T-cell (primary cell): Measurements from ENCODE around the gene TBL1XR1. TPM values are rescaled to one million over a fixed set of nuclear protein-coding genes. Genes with fewer than 3 reads are reported as not detected.

Experiments
- ATAC-seq, 4 experiments: fragments of 200-7000 bp in 3 of 4; fragments of 150-1000 bp in 1 of 4; cut with Tn5 transposase; replicated peaks in 1 of 4; 1 replicate in 3 of 4; 2 replicates in 1 of 4; pipeline ENCODE4 v1.10.0; 2021; ENCODE audit warnings: moderate library complexity in 3 of 4, mild to moderate bottlenecking in 2 of 4, moderate number of reproducible peaks in 1 of 4
- CTCF ChIA-PET, 2 donors: fragments of 300-600 bp; sonication (Branson Sonifier 250); formaldehyde crosslinking; loops; one replicate each; lab custom pipeline; 2022; ENCODE audit warnings: antibody characterized with exemption in 2 of 2; lab: Charles Lee
- POLR2A ChIA-PET, 2 donors: fragments of 300-600 bp; sonication (Branson Sonifier 250); formaldehyde crosslinking; loops; one replicate each; lab custom pipeline; 2022; ENCODE audit warnings: antibody characterized with exemption in 2 of 2; lab: Charles Lee
- DNase-seq, 35 experiments: peaks; one replicate each; pipeline versions ENCODE4 v3.0.0 to v3.0.0-alpha.2; 2013 to 2023
- H3K27ac ChIP-seq: one replicate; pipeline ENCODE4 v1.5.1; 2013; ENCODE audit warnings: low read length
- H3K27me3 ChIP-seq, 2 experiments: replicated peaks in 1 of 2; 1 replicate in 1 of 2; 2 replicates in 1 of 2; pipeline versions ENCODE4 v1.6.1 to v1.7.0; 2013; ENCODE audit warnings: low read length in 1 of 2, mixed read lengths in 1 of 2; ENCODE audit not compliant: control insufficient read depth in 2 of 2, insufficient read depth in 2 of 2; ENCODE audit errors: extremely low read depth in 1 of 2
- H3K36me3 ChIP-seq, 2 donors: 1 replicate in 1 of 2; 2 replicates in 1 of 2; pipeline versions ENCODE4 v1.6.1 to v1.7.0; 2013; ENCODE audit warnings: low read length in 1 of 2; ENCODE audit not compliant: control insufficient read depth in 2 of 2, insufficient read depth in 1 of 2; ENCODE audit errors: extremely low read depth in 1 of 2
- H3K4me1 ChIP-seq, 2 experiments: 1 replicate in 1 of 2; 2 replicates in 1 of 2; pipeline versions ENCODE4 v1.6.1 to v1.7.0; 2013; ENCODE audit warnings: low read length in 2 of 2, mixed read lengths in 1 of 2; ENCODE audit not compliant: insufficient read depth in 2 of 2, control insufficient read depth in 1 of 2; ENCODE audit errors: extremely low read depth in 1 of 2
- H3K4me3 ChIP-seq, 2 donors: 1 replicate in 1 of 2; 2 replicates in 1 of 2; pipeline versions ENCODE4 v1.5.1 to v1.7.0; 2013; ENCODE audit warnings: mild to moderate bottlenecking in 2 of 2, low read length in 1 of 2, moderate library complexity in 1 of 2; ENCODE audit not compliant: control insufficient read depth in 1 of 2; ENCODE audit errors: extremely low read depth in 1 of 2
- H3K9me3 ChIP-seq: 2 replicates; pipeline ENCODE4 v1.7.0; 2013
- H3K27ac Mint-ChIP-seq, 2 donors: one replicate each; pipeline ENCODE4 v1.8.0; 2020 to 2021; ENCODE audit warnings: mild to moderate bottlenecking in 2 of 2, mixed read lengths in 2 of 2
- H3K27me3 Mint-ChIP-seq, 2 donors: one replicate each; pipeline ENCODE4 v1.8.0; 2021 to 2022; ENCODE audit warnings: mixed read lengths in 2 of 2
- H3K36me3 Mint-ChIP-seq: one replicate; pipeline ENCODE4 v1.8.0; 2021; ENCODE audit warnings: mixed read lengths
- H3K4me1 Mint-ChIP-seq, 3 donors: one replicate each; pipeline ENCODE4 v1.8.0; 2020 to 2022; ENCODE audit warnings: mixed read lengths in 3 of 3, mild to moderate bottlenecking in 1 of 3
- H3K4me3 Mint-ChIP-seq, 3 donors: one replicate each; pipeline ENCODE4 v1.8.0; 2020 to 2022; ENCODE audit warnings: mild to moderate bottlenecking in 3 of 3, mixed read lengths in 3 of 3, moderate library complexity in 3 of 3
- H3K9me3 Mint-ChIP-seq, 3 donors: one replicate each; pipeline ENCODE4 v1.8.0; 2020 to 2022; ENCODE audit warnings: mixed read lengths in 3 of 3
- WGBS: methylation state at CpG from one replicate; pipeline ENCODE4 v1.1.5; 2013; ENCODE audit warnings: missing lambda C conversion rate; ENCODE audit not compliant: insufficient coverage; 5-methylcytosine and 5-hydroxymethylcytosine counted together
- total RNA-seq, 35 experiments: library from RNA in 6 of 35; stranded (reverse) in 6 of 35; fragments of 120-200 nt in 1 of 35; gene quantifications; one replicate each; pipeline versions ENCODE4 v1.2.1 to v1.2.4 and lab custom pipeline; 2013 to 2026

The TBL1XR1 gene
- total RNA-seq, 5 donors from 2014 or later (not counting 1 experiment from before 2014, with no cell fraction given) = 120 to 156 (median 140) TPM

- ATAC-seq = no peak
- 68% methylated on average over 5 of the region's 6 CpGs for WGBS
- peak overlapping the region in 1 of 3 donors; percentile 1 for H3K4me3 Mint-ChIP-seq
- H3K27me3 ChIP-seq = no peaks in the 10 kb centered on the region
- peaks cover 80 to 83% (median 81%) of the 10 kb centered on the region in 3 donors for H3K4me1 Mint-ChIP-seq
- peaks cover 9 to 17% of the 10 kb centered on the region in 2 experiments for H3K4me1 ChIP-seq
- POLR2A ChIA-PET = interaction anchor here in 1 of 2 donors (0.7 kb wide), 1 partner anchor 578 kb away, joined by 6 read pairs; no protein-coding TSS in a partner anchor
- H3K9me3 ChIP-seq = no peaks in the 10 kb centered on the region
- H3K9me3 Mint-ChIP-seq = no peaks in the 10 kb centered on the region
- H3K36me3 Mint-ChIP-seq = peaks cover 31% of the 10 kb centered on the region
- CTCF ChIA-PET = interaction anchor here in 1 of 2 donors (0.7 kb wide), 1 partner anchor 1194 kb away, joined by 3 read pairs; no protein-coding TSS in a partner anchor
- H3K27ac ChIP-seq = no peak overlapping the region
- H3K27me3 Mint-ChIP-seq = no peaks in the 10 kb centered on the region
- H3K27ac Mint-ChIP-seq = peak overlapping the region in 1 of 2 donors; percentile 53
- H3K4me3 ChIP-seq = no peak overlapping the region
- no peaks in the 10 kb centered on the region for H3K36me3 ChIP-seq
- no peak for DNase-seq
Observed at GRCh38 chr3:177131927-177132636, 65.2 kb downstream of the TBL1XR1 start.

- peaks cover 86 to 91% (median 90%) of the 10 kb centered on the region in 3 donors for H3K4me1 Mint-ChIP-seq
- ChIA-PET CTCF (interaction anchor here in 1 of 2 donors (0.9 kb wide), 1 partner anchor 33 kb away, joined by 4 read pairs; no protein-coding TSS in a partner anchor), POLR2A (no interaction called here)
- no peaks in the 10 kb centered on the region for H3K27me3 Mint-ChIP-seq
- peaks cover 22% of the 10 kb centered on the region for H3K36me3 Mint-ChIP-seq
- H3K27ac Mint-ChIP-seq = peak overlapping the region in 1 of 2 donors; percentile 62
- Histone ChIP-seq H3K27me3 (no peaks in the 10 kb centered on the region), H3K27ac (no peak overlapping the region), H3K4me1 (peaks cover 7 to 35% of the 10 kb centered on the region in 2 experiments), H3K36me3 (no peaks in the 10 kb centered on the region), H3K9me3 (no peaks in the 10 kb centered on the region), H3K4me3 (no peak overlapping the region)
- ATAC-seq (no peak), DNase-seq (no peak)
- H3K9me3 Mint-ChIP-seq = no peaks in the 10 kb centered on the region
- WGBS = no CpG with 5 or more reads among the region's 2 CpGs
- no peak overlapping the region for H3K4me3 Mint-ChIP-seq
Observed at GRCh38 chr3:177127008-177127407, 70.3 kb downstream of the TBL1XR1 start.

GRCh38 chr3:177126015-177126773, 71.1 kb downstream of the TBL1XR1 start:
- Mint-ChIP-seq H3K36me3 (peaks cover 21% of the 10 kb centered on the region), H3K4me3 (no peak overlapping the region), H3K4me1 (peaks cover 88 to 91% (median 89%) of the 10 kb centered on the region in 3 donors), H3K9me3 (no peaks in the 10 kb centered on the region), H3K27ac (no peak overlapping the region), H3K27me3 (no peaks in the 10 kb centered on the region)
- CTCF ChIA-PET = interaction anchor here (0.7 to 0.9 kb wide), 2 partner anchors 21 to 33 kb away, joined by 4 to 5 read pairs; no protein-coding TSS in a partner anchor
- Histone ChIP-seq H3K36me3 (no peaks in the 10 kb centered on the region), H3K27me3 (no peaks in the 10 kb centered on the region), H3K4me3 (no peak overlapping the region), H3K9me3 (no peaks in the 10 kb centered on the region), H3K27ac (no peak overlapping the region), H3K4me1 (peaks cover 0 to 32% of the 10 kb centered on the region in 2 experiments)
- WGBS = 80% methylated on average over 1 of the region's 3 CpGs
- POLR2A ChIA-PET = interaction anchor here in 1 of 2 donors (0.5 kb wide), 1 partner anchor 22 kb away, joined by 3 read pairs; no protein-coding TSS in a partner anchor
- no peak for ATAC-seq
- no peak for DNase-seq

GRCh38 chr3:177124882-177125281, 72.4 kb downstream of the TBL1XR1 start:
- POLR2A ChIA-PET = no interaction called here
- no CpG with 5 or more reads among the region's 1 CpG for WGBS
- peaks cover 0 to 35% of the 10 kb centered on the region in 2 experiments for H3K4me1 ChIP-seq

GRCh38 chr3:177123822-177124221, 73.5 kb downstream of the TBL1XR1 start:
- H3K4me1 Mint-ChIP-seq = peaks cover 87 to 92% (median 87%) of the 10 kb centered on the region in 3 donors

More at GRCh38 chr3:177124882-177125281, 72.4 kb downstream of the TBL1XR1 start:
- Histone ChIP-seq H3K4me3 (no peak overlapping the region), H3K36me3 (no peaks in the 10 kb centered on the region), H3K9me3 (no peaks in the 10 kb centered on the region), H3K27ac (no peak overlapping the region), H3K27me3 (no peaks in the 10 kb centered on the region)
- peaks cover 88 to 93% (median 90%) of the 10 kb centered on the region in 3 donors for H3K4me1 Mint-ChIP-seq
- H3K36me3 Mint-ChIP-seq = peaks cover 10% of the 10 kb centered on the region
- CTCF ChIA-PET = interaction anchor here (0.5 to 0.8 kb wide), 2 partner anchors 74 to 80 kb away, joined by 3 to 7 read pairs; no protein-coding TSS in a partner anchor
- no peaks in the 10 kb centered on the region for H3K27me3 Mint-ChIP-seq
- H3K27ac Mint-ChIP-seq = no peak overlapping the region
- DNase-seq = no peak
- H3K9me3 Mint-ChIP-seq = no peaks in the 10 kb centered on the region
- ATAC-seq = no peak
- no peak overlapping the region for H3K4me3 Mint-ChIP-seq

More at GRCh38 chr3:177123822-177124221, 73.5 kb downstream of the TBL1XR1 start:
- peaks cover 4 to 36% of the 10 kb centered on the region in 2 experiments for H3K4me1 ChIP-seq
- ATAC-seq (peak in 1 of 4 experiments; percentile 62), DNase-seq (no peak)
- H3K36me3 ChIP-seq = no peaks in the 10 kb centered on the region
- POLR2A ChIA-PET = interaction anchor here in 1 of 2 donors (0.6 kb wide), 1 partner anchor 274 kb away, joined by 9 read pairs; no protein-coding TSS in a partner anchor
- WGBS = no CpG with 5 or more reads among the region's 2 CpGs
- H3K4me3 ChIP-seq = no peak overlapping the region
- Mint-ChIP-seq H3K4me3 (peak overlapping the region in 1 of 3 donors; percentile 7), H3K9me3 (no peaks in the 10 kb centered on the region), H3K36me3 (peaks cover 7% of the 10 kb centered on the region), H3K27me3 (no peaks in the 10 kb centered on the region), H3K27ac (peak overlapping the region in 1 of 2 donors; percentile 46)
- no peaks in the 10 kb centered on the region for H3K27me3 ChIP-seq
- CTCF ChIA-PET = interaction anchor here (0.6 to 1.1 kb wide), 2 partner anchors 67 to 655 kb away, joined by 3 read pairs; no protein-coding TSS in a partner anchor
- no peak overlapping the region for H3K27ac ChIP-seq
- no peaks in the 10 kb centered on the region for H3K9me3 ChIP-seq
